HL-60 (cell line): ENCODE data around the gene PALLD.

Source experiments
- CTCF ChIP-seq: IDR thresholded peaks from one replicate; pipeline ENCODE4 v1.5.1; 2011; ENCODE audit warnings: low read length, control low read depth, inconsistent platforms; ENCODE audit not compliant: insufficient read depth
- GABPA ChIP-seq: IDR thresholded peaks from 2 replicates; pipeline ENCODE4 v1.6.1; 2012; ENCODE audit warnings: low read depth
- POLR2AphosphoS5 ChIP-seq: IDR thresholded peaks from 2 replicates; pipeline ENCODE4 v1.6.1; 2012; ENCODE audit warnings: low read depth
- REST ChIP-seq: IDR thresholded peaks from 2 replicates; pipeline ENCODE4 v1.6.1; 2012; ENCODE audit warnings: low read depth; ENCODE audit not compliant: insufficient replicate concordance
- SPI1 ChIP-seq: IDR thresholded peaks from 2 replicates; pipeline ENCODE4 v1.6.1; 2012; ENCODE audit warnings: low read depth, mild to moderate bottlenecking, borderline replicate concordance

- TF ChIP-seq CTCF (no peak), REST (no peak), POLR2AphosphoS5 (no peak), GABPA (no peak), SPI1 (no peak)
Observed at GRCh38 chr4:168856312-168856711, 359.5 kb downstream of the PALLD start.
